Neural progenitor cell (in vitro differentiated cells): Measurements from ENCODE around the gene RNU6-7. TPM values are rescaled to one million over a fixed set of nuclear protein-coding genes. Genes with fewer than 3 reads are reported as not detected.
A peak's percentile ranks its signal among the peaks of the same experiment; 100 is the strongest.

ENCODE experiments used
- DNase-seq: peaks from one replicate; pipeline ENCODE4 v3.0.0-alpha.2; 2016; ENCODE audit warnings: low spot score
- H2AFZ ChIP-seq: fragments of 200-600 bp; sonication (generic); replicated peaks from 2 replicates; pipeline ENCODE4 v1.6.1; 2016; ENCODE audit warnings: antibody characterized with exemption
- H3F3A ChIP-seq: fragments of 200-600 bp; sonication (generic); 2 replicates; pipeline ENCODE4 v1.6.1; 2016; ENCODE audit warnings: antibody characterized with exemption, low read depth
- H3K27ac ChIP-seq: fragments of 200-600 bp; sonication (generic); 2 replicates; pipeline ENCODE4 v1.5.1; 2016; ENCODE audit warnings: mild to moderate bottlenecking
- H3K27me3 ChIP-seq: fragments of 200-600 bp; sonication (generic); 2 replicates; pipeline ENCODE4 v1.6.1; 2016; ENCODE audit warnings: mild to moderate bottlenecking, moderate library complexity
- H3K36me3 ChIP-seq: fragments of 200-600 bp; sonication (generic); 2 replicates; pipeline ENCODE4 v1.5.1; 2016
- H3K4me1 ChIP-seq: fragments of 200-600 bp; sonication (generic); 2 replicates; pipeline ENCODE4 v1.6.1; 2016; ENCODE audit warnings: mixed run types
- H3K4me2 ChIP-seq: fragments of 200-600 bp; sonication (generic); 2 replicates; pipeline ENCODE4 v1.6.1; 2016
- H3K4me3 ChIP-seq: fragments of 200-600 bp; sonication (generic); 2 replicates; pipeline ENCODE4 v1.5.1; 2016
- H3K79me2 ChIP-seq: fragments of 200-600 bp; sonication (generic); 2 replicates; pipeline ENCODE4 v1.6.1; 2016; ENCODE audit warnings: low read depth
- H3K9ac ChIP-seq: fragments of 200-600 bp; sonication (generic); 2 replicates; pipeline ENCODE4 v1.6.1; 2016
- H3K9me3 ChIP-seq: fragments of 200-600 bp; sonication (generic); 2 replicates; pipeline ENCODE4 v1.5.1; 2016; ENCODE audit warnings: low read depth
- H4K20me1 ChIP-seq: fragments of 200-600 bp; sonication (generic); 2 replicates; pipeline ENCODE4 v1.6.1; 2016; ENCODE audit warnings: low read depth
- H3K27ac Mint-ChIP-seq: 3 replicates; pipeline ENCODE4 v1.8.0; 2021; ENCODE audit warnings: mixed read lengths
- H3K27me3 Mint-ChIP-seq: 2 replicates; pipeline ENCODE4 v1.8.0; 2022; ENCODE audit warnings: low read depth, mild to moderate bottlenecking, inconsistent platforms, moderate library complexity, mixed read lengths; ENCODE audit not compliant: insufficient read depth
- H3K36me3 Mint-ChIP-seq: 3 replicates; pipeline ENCODE4 v1.8.0; 2021; ENCODE audit warnings: mixed read lengths
- H3K4me1 Mint-ChIP-seq: 3 replicates; pipeline ENCODE4 v1.8.0; 2021; ENCODE audit warnings: mixed read lengths
- H3K4me3 Mint-ChIP-seq: 3 replicates; pipeline ENCODE4 v1.8.0; 2021; ENCODE audit warnings: mild to moderate bottlenecking, moderate library complexity, mixed read lengths
- H3K9me3 Mint-ChIP-seq: 3 replicates; pipeline ENCODE4 v1.8.0; 2020; ENCODE audit warnings: mixed read lengths
- EZH2 ChIP-seq: fragments of 200-600 bp; sonication (generic); IDR thresholded peaks from 2 replicates; pipeline ENCODE4 v1.6.1; 2017; ENCODE audit warnings: antibody characterized with exemption, mild to moderate bottlenecking, moderate library complexity
- EZH2phosphoT487 ChIP-seq: fragments of 200-600 bp; sonication (generic); IDR thresholded peaks from 2 replicates; pipeline ENCODE4 v1.6.1; 2017; ENCODE audit warnings: antibody characterized with exemption
- total RNA-seq: library from RNA; depleted of rRNA; stranded (reverse); fragments of >200 nt; gene quantifications from 2 replicates; pipeline ENCODE4 v1.2.3, GENCODE V29; 2015; ENCODE audit warnings: low replicate concordance
- TF ChIP-seq, protein P1 (sequence below): fragments of 200-600 bp; sonication (generic); IDR thresholded peaks from 2 replicates; pipeline ENCODE4 v1.5.1; 2017; ENCODE audit warnings: antibody characterized with exemption, mild to moderate bottlenecking

Gene RNU6-7
- total RNA-seq, 1 donor from 2014 or later: not detected

DNA sequence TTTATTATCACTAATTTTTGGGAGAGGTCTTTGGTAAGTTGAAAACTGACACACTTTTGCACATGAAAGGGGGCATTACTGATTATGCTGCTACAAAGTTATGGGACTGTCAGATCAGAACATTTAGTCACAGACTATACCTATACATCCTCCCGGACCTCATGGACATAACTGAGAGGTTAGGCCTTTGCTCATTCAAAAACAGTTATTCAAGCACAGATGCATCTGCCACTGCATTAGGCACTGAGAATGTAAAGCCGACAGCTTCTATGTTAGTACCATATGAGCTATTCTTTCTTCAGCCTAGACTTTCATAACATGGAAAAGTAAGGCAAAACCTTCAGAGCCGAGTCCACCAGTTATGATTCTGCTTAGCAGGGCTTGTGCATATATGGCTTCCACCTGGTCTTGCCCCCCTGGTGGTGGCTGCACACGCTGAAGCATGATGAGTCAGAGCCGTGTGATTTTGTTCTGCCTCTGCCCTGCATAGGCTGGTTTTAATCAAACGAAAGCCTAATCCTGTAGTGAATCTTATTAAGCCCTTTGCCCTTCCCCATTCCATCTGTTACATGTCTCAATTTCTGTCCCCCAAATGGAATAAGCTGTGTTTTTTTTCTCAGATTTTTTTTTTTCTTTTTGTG lies 23.0 kb downstream of the RNU6-7 start:
- H3K27ac ChIP-seq: no peak overlapping the region
- no peak overlapping the region for H3K4me2 ChIP-seq
- no peak overlapping the region for H3K27ac Mint-ChIP-seq
- no peak overlapping the region for H2AFZ ChIP-seq
- no peaks in the 10 kb centered on the region for H3K79me2 ChIP-seq
- no peaks in the 10 kb centered on the region for H3K36me3 ChIP-seq
- H4K20me1 ChIP-seq: no peaks in the 10 kb centered on the region
- peaks cover 7% of the 10 kb centered on the region for H3K4me1 ChIP-seq
- H3K4me1 Mint-ChIP-seq: peaks cover 17% of the 10 kb centered on the region
- TF ChIP-seq EZH2phosphoT487 (no peak), EZH2 (no peak)
- TF ChIP-seq, protein P1, sequence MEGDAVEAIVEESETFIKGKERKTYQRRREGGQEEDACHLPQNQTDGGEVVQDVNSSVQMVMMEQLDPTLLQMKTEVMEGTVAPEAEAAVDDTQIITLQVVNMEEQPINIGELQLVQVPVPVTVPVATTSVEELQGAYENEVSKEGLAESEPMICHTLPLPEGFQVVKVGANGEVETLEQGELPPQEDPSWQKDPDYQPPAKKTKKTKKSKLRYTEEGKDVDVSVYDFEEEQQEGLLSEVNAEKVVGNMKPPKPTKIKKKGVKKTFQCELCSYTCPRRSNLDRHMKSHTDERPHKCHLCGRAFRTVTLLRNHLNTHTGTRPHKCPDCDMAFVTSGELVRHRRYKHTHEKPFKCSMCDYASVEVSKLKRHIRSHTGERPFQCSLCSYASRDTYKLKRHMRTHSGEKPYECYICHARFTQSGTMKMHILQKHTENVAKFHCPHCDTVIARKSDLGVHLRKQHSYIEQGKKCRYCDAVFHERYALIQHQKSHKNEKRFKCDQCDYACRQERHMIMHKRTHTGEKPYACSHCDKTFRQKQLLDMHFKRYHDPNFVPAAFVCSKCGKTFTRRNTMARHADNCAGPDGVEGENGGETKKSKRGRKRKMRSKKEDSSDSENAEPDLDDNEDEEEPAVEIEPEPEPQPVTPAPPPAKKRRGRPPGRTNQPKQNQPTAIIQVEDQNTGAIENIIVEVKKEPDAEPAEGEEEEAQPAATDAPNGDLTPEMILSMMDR: peak; percentile 24
- H3K9ac ChIP-seq: no peak overlapping the region
- H3K4me3 Mint-ChIP-seq: peak overlapping the region; percentile 4
- peak; percentile 47 for DNase-seq
- H3K27me3 ChIP-seq: no peaks in the 10 kb centered on the region
- no peaks in the 10 kb centered on the region for H3K9me3 ChIP-seq
- H3K27me3 Mint-ChIP-seq: peaks cover 6% of the 10 kb centered on the region
- H3K36me3 Mint-ChIP-seq: no peaks in the 10 kb centered on the region
- no peaks in the 10 kb centered on the region for H3F3A ChIP-seq
- no peak overlapping the region for H3K4me3 ChIP-seq
- H3K9me3 Mint-ChIP-seq: no peaks in the 10 kb centered on the region

DNA sequence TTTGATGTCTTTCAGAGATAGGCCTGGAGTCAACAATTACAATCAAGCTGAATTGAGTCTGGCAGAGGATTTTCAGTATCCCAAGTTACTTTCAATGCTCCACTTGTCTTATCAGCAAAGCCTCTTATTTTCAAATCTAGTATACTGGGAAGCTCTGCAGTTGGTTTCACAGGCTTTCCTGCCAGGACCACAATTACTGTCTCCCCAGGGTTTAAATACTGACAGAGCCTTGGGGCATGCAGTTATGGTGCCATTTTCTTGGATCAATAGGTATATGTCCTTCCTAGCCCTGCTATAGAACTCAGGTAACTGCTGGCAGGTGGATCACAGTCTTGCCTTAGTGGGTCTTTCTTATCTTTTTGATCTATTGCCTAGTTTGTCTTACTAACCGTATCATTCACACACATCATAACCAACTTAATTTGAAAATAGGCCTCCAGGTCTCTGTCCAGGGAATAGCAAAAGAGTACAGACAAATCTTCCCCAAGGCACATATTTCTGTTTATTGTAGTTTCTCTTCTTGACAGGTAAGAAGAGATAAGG lies 23.6 kb downstream of the RNU6-7 start:
- TF ChIP-seq EZH2: no peak
- TF ChIP-seq, protein P1: no peak
- no peak for TF ChIP-seq EZH2phosphoT487
- H3K27ac ChIP-seq: no peak overlapping the region
- H3K36me3 ChIP-seq: no peaks in the 10 kb centered on the region
- H2AFZ ChIP-seq: no peak overlapping the region
- peaks cover 6% of the 10 kb centered on the region for H3K27me3 Mint-ChIP-seq
- no peaks in the 10 kb centered on the region for H3K79me2 ChIP-seq
- H3K4me2 ChIP-seq: no peak overlapping the region
- no peak overlapping the region for H3K27ac Mint-ChIP-seq
- H3K4me3 Mint-ChIP-seq: peak overlapping the region; percentile 4
- no peaks in the 10 kb centered on the region for H3K9me3 Mint-ChIP-seq
- H3K9me3 ChIP-seq: no peaks in the 10 kb centered on the region
- H3K9ac ChIP-seq: no peak overlapping the region
- DNase-seq: peak; percentile 4
- no peaks in the 10 kb centered on the region for H3F3A ChIP-seq
- no peaks in the 10 kb centered on the region for H4K20me1 ChIP-seq
- H3K36me3 Mint-ChIP-seq: no peaks in the 10 kb centered on the region
- no peak overlapping the region for H3K4me3 ChIP-seq
- peaks cover 17% of the 10 kb centered on the region for H3K4me1 Mint-ChIP-seq
- no peaks in the 10 kb centered on the region for H3K27me3 ChIP-seq
- peaks cover 7% of the 10 kb centered on the region for H3K4me1 ChIP-seq

DNA sequence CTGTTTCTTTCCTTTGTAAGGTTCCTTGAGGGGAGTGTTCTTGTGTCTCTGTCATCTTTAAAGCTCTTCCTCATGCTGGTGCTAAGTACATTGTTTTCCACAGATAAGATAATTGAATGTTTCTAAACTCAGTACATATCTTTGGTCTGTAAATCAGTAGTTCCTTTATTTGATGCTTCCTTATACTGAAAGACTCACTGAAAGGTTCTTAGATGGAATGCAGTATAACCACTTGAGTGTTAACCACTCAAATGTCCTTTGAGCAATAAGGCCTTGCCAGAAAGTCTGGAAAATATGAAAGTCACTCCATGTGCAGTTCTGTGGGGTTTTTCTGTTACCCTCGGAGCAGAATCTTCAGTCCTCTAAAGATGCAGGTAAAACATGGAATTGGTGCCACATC lies 24.2 kb downstream of the RNU6-7 start:
- Mint-ChIP-seq H3K36me3 (no peaks in the 10 kb centered on the region), H3K4me3 (no peak overlapping the region), H3K9me3 (no peaks in the 10 kb centered on the region), H3K4me1 (peaks cover 17% of the 10 kb centered on the region), H3K27me3 (peaks cover 6% of the 10 kb centered on the region), H3K27ac (no peak overlapping the region)
- Histone ChIP-seq H3K4me3 (no peak overlapping the region), H3K27me3 (no peaks in the 10 kb centered on the region), H3K9ac (no peak overlapping the region), H3K4me1 (peaks cover 7% of the 10 kb centered on the region), H3K9me3 (no peaks in the 10 kb centered on the region), H3K36me3 (no peaks in the 10 kb centered on the region), H3K79me2 (no peaks in the 10 kb centered on the region), H3K27ac (no peak overlapping the region), H2AFZ (no peak overlapping the region), H3K4me2 (no peak overlapping the region), H3F3A (no peaks in the 10 kb centered on the region), H4K20me1 (no peaks in the 10 kb centered on the region)
- no peak for DNase-seq
- TF ChIP-seq EZH2 (no peak), EZH2phosphoT487 (no peak)
- TF ChIP-seq, protein P1: no peak
